MM.1S (cell line): Measurements from ENCODE around the gene GPATCH4.

Experiments
- DNase-seq: peaks from one replicate; pipeline ENCODE4 v3.0.0-alpha.2; 2015
- H2AFZ ChIP-seq: fragments of 300-600 bp; sonication (generic); 2 replicates; pipeline ENCODE4 v1.6.0; 2016; ENCODE audit warnings: antibody characterized with exemption, low read length
- H3F3A ChIP-seq: fragments of 300-600 bp; sonication (generic); 2 replicates; pipeline ENCODE4 v1.6.1; 2016; ENCODE audit warnings: mild to moderate bottlenecking, antibody characterized with exemption, low read length, moderate library complexity, mixed read lengths; ENCODE audit not compliant: insufficient read depth
- H3K27ac ChIP-seq: fragments of 300-600 bp; sonication (generic); 2 replicates; pipeline ENCODE4 v1.5.1; 2016; ENCODE audit warnings: mild to moderate bottlenecking, low read length
- H3K27me3 ChIP-seq: fragments of 300-600 bp; sonication (generic); replicated peaks from 2 replicates; pipeline ENCODE4 v1.6.0; 2016; ENCODE audit warnings: low read length; ENCODE audit not compliant: insufficient read depth
- H3K36me3 ChIP-seq: fragments of 300-600 bp; sonication (generic); replicated peaks from 2 replicates; pipeline ENCODE4 v1.6.1; 2016; ENCODE audit warnings: mild to moderate bottlenecking, low read length, mixed read lengths; ENCODE audit not compliant: insufficient read depth
- H3K4me1 ChIP-seq: fragments of 300-600 bp; sonication (generic); 2 replicates; pipeline ENCODE4 v1.6.1; 2016; ENCODE audit warnings: low read length, mixed read lengths
- H3K4me2 ChIP-seq: fragments of 300-600 bp; sonication (generic); 2 replicates; pipeline ENCODE4 v1.6.0; 2016; ENCODE audit warnings: low read depth, low read length
- H3K4me3 ChIP-seq: fragments of 300-600 bp; sonication (generic); 2 replicates; pipeline ENCODE4 v1.5.1; 2016; ENCODE audit warnings: low read length, mixed read lengths
- H3K79me2 ChIP-seq: fragments of 300-600 bp; sonication (generic); 2 replicates; pipeline ENCODE4 v1.6.1; 2016; ENCODE audit warnings: mixed run types, low read length, mixed read lengths
- H3K9ac ChIP-seq: fragments of 300-600 bp; sonication (generic); 2 replicates; pipeline ENCODE4 v1.6.1; 2016; ENCODE audit warnings: low read length, mixed read lengths
- H3K9me2 ChIP-seq: fragments of 300-600 bp; sonication (generic); replicated peaks from 2 replicates; pipeline ENCODE4 v1.6.1; 2016; ENCODE audit warnings: mild to moderate bottlenecking, low read length, mixed read lengths; ENCODE audit not compliant: insufficient read depth
- H3K9me3 ChIP-seq: fragments of 300-600 bp; sonication (generic); replicated peaks from 2 replicates; pipeline ENCODE4 v1.6.1; 2016; ENCODE audit warnings: mild to moderate bottlenecking, low read length, mixed read lengths; ENCODE audit not compliant: insufficient read depth
- H4K20me1 ChIP-seq: fragments of 300-600 bp; sonication (generic); 2 replicates; pipeline ENCODE4 v1.6.1; 2016; ENCODE audit warnings: mild to moderate bottlenecking, low read length, moderate library complexity, mixed read lengths; ENCODE audit not compliant: insufficient read depth
- CTCF ChIP-seq: fragments of 300-600 bp; sonication (generic); IDR thresholded peaks from 2 replicates; pipeline ENCODE4 v1.5.1; 2016; ENCODE audit warnings: antibody characterized with exemption, low read length, mixed read lengths
- EZH2 ChIP-seq: fragments of 300-600 bp; sonication (generic); optimal IDR thresholded peaks from 2 replicates; pipeline ENCODE3; 2017; ENCODE audit warnings: low read depth, mild to moderate bottlenecking, antibody characterized with exemption, low read length, mixed read lengths
- EZH2phosphoT487 ChIP-seq: fragments of 300-600 bp; sonication (generic); IDR thresholded peaks from 2 replicates; pipeline ENCODE4 v1.6.1; 2018; ENCODE audit warnings: antibody characterized with exemption, low read length

Gene GPATCH4

GRCh38 chr1:156641761-156642264 lies 40.5 kb upstream of the GPATCH4 start, which contains the start of gene BCAN:
Gene BCAN, plus strand, starts transcription at chr1:156642117. Its CDS starts 3,938 bp downstream, at chr1:156646055.
- no peak for TF ChIP-seq EZH2
- H3K27me3 ChIP-seq = no peaks in the 10 kb centered on the region
- H3K9me3 ChIP-seq = no peaks in the 10 kb centered on the region
- no peaks in the 10 kb centered on the region for H3K79me2 ChIP-seq
- H3K4me1 ChIP-seq = no peaks in the 10 kb centered on the region
- H3K27ac ChIP-seq = no peak within 1 kb of the TSS
- no peaks in the 10 kb centered on the region for H3K9me2 ChIP-seq
- peaks cover 13% of the 10 kb centered on the region for H3F3A ChIP-seq
- H3K36me3 ChIP-seq = 0 out of 2 replicates have a peak, but pooled peaks cover 12% of the 10 kb centered on the region
- H3K9ac ChIP-seq = no peak within 1 kb of the TSS
- H3K4me3 ChIP-seq = no peak within 1 kb of the TSS
- no peak within 1 kb of the TSS for H2AFZ ChIP-seq
- H4K20me1 ChIP-seq = 0 out of 2 replicates have a peak, but pooled peaks cover 7% of the 10 kb centered on the region
- DNase-seq = no peak
- no peak within 1 kb of the TSS for H3K4me2 ChIP-seq

DNA sequence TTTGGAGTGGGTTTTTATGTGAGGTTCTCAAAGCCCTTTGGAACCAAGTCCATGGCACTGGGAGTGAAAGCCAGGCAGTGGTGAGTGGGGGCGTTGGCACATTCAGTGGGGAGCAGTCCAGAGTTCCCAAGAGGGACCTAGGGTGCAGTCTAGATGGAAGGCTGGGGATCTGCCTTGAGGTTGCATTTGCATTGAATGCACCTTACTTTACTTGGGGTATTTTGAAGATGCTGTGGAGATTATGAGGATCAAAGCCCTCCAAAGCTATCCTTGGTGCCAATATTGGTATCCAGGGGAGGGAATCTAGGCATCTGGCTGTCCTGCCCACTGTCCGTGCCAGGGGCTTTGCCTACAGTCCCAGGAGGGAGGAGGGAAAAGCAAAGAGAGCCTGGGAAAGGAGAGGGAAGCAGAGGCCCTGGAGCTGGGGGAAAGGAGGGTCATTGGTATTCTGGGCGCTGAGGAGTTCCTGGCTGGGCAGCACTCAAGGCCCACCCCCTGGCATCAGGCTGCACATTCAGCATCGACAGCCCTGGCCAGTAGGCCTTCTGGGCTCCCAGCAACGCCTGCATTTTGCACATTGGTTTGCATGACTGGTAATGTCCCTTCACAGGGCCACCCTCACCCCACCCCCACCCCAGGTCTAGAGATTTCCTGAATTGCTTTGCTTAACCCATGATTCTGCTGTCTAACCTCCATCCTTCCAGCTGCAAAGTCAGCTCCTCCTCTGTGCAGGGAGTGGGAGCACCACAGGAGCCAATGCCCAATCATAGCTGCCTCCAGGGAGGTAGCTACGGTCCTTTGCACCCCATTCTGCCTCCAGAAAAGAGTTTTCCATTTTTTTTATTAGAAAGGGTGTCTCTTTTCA lies 39.8 kb upstream of the GPATCH4 start:
- H3K4me1 ChIP-seq = no peaks in the 10 kb centered on the region
- no peak overlapping the region for H3K4me3 ChIP-seq
- no peak for TF ChIP-seq EZH2
- TF ChIP-seq EZH2phosphoT487 = no peak
- no peak for TF ChIP-seq CTCF
- H3K27ac ChIP-seq = no peak overlapping the region
- no peaks in the 10 kb centered on the region for H3K9me3 ChIP-seq
- H2AFZ ChIP-seq = no peak overlapping the region
- DNase-seq = no peak
- peaks cover 13% of the 10 kb centered on the region for H3F3A ChIP-seq
- no peak overlapping the region for H3K4me2 ChIP-seq
- H3K27me3 ChIP-seq = no peaks in the 10 kb centered on the region
- no peaks in the 10 kb centered on the region for H3K9me2 ChIP-seq
- H3K36me3 ChIP-seq = 0 out of 2 replicates have a peak, but pooled peaks cover 5% of the 10 kb centered on the region
- H3K9ac ChIP-seq = no peak overlapping the region
- H4K20me1 ChIP-seq = 0 out of 2 replicates have a peak, but pooled peaks cover 7% of the 10 kb centered on the region
- no peaks in the 10 kb centered on the region for H3K79me2 ChIP-seq

- 0 out of 2 replicates have a peak, but pooled peaks cover 7% of the 10 kb centered on the region for H4K20me1 ChIP-seq
- H3K79me2 ChIP-seq = no peaks in the 10 kb centered on the region
- no peaks in the 10 kb centered on the region for H3K4me1 ChIP-seq
- TF ChIP-seq EZH2phosphoT487 = no peak
- TF ChIP-seq EZH2 = no peak
- no peak for TF ChIP-seq CTCF
- no peak overlapping the region for H3K9ac ChIP-seq
- no peak overlapping the region for H3K4me2 ChIP-seq
- H3K27me3 ChIP-seq = no peaks in the 10 kb centered on the region
- no peaks in the 10 kb centered on the region for H3K36me3 ChIP-seq
- no peak for DNase-seq
- H3K9me3 ChIP-seq = no peaks in the 10 kb centered on the region
- no peak overlapping the region for H3K4me3 ChIP-seq
- no peak overlapping the region for H3K27ac ChIP-seq
- no peaks in the 10 kb centered on the region for H3K9me2 ChIP-seq
- no peak overlapping the region for H2AFZ ChIP-seq
- peaks cover 13% of the 10 kb centered on the region for H3F3A ChIP-seq
Observed at GRCh38 chr1:156639601-156640101, 38.4 kb upstream of the GPATCH4 start.
